ENCODE measurements around the gene FBXL14.

Gene FBXL14

GRCh38 chr12:1564067-1564466 is 30.3 kb downstream of the FBXL14 start (continued):
- no peak for TF ChIP-seq PRDM4 (tag by site-specific recombination; IDR thresholded peaks at IDR 0.05)
- no peak for TF ChIP-seq ZNF311 (tag by site-specific recombination; IDR thresholded peaks at IDR 0.05; ENCODE audit: borderline replicate concordance)
- TF ChIP-seq SP7 (tag by site-specific recombination; IDR thresholded peaks at IDR 0.05) = no peak
- no peak for TF ChIP-seq ZNF138 (tag by site-specific recombination; IDR thresholded peaks at IDR 0.05; ENCODE audit: borderline replicate concordance)
- no peak for TF ChIP-seq PRDM6 (tag by site-specific recombination; IDR thresholded peaks at IDR 0.05)
- no peak for TF ChIP-seq ZNF394 (tag by site-specific recombination; IDR thresholded peaks at IDR 0.05; ENCODE audit: borderline replicate concordance)
- TF ChIP-seq ZNF175 (tag by site-specific recombination; IDR thresholded peaks at IDR 0.05) = no peak
- no peak for TF ChIP-seq ZIC2 (tag by site-specific recombination; IDR thresholded peaks at IDR 0.05)
- no peak for TF ChIP-seq ZNF571 (tag by site-specific recombination; IDR thresholded peaks at IDR 0.05)
- no peak for TF ChIP-seq ZBTB17 (tag by site-specific recombination; IDR thresholded peaks at IDR 0.05)

- POLR2A ChIA-PET = no interaction called here
- CTCF ChIA-PET = interaction anchor here (0.7 to 2.2 kb wide), 3 partner anchors 20 to 445 kb away, joined by 4 to 9 read pairs (median 9); no protein-coding TSS in a partner anchor
- H3K4me1 ChIP-seq (ENCODE audit: control insufficient read depth, insufficient read depth, low read length) = no peaks in the 10 kb centered on the region
- H3K27ac ChIP-seq (ENCODE audit: extremely low read depth, low read depth, low read length) = no peak overlapping the region
- H3K4me3 ChIP-seq (ENCODE audit: low read depth, low read length) = no peak overlapping the region
- TF ChIP-seq ZBTB44 (tag by site-specific recombination; IDR thresholded peaks at IDR 0.05) (no peak), ZNF510 (tag by site-specific recombination; IDR thresholded peaks at IDR 0.05; ENCODE audit: insufficient replicate concordance) (no peak), ZNF157 (tag by site-specific recombination; IDR thresholded peaks at IDR 0.05) (no peak), GLIS1 (tag by site-specific recombination; IDR thresholded peaks at IDR 0.05) (no peak), ZNF398 (tag by site-specific recombination; IDR thresholded peaks at IDR 0.05) (no peak), ZNF549 (tag by site-specific recombination; IDR thresholded peaks at IDR 0.05) (no peak), ZNF768 (tag by site-specific recombination; IDR thresholded peaks at IDR 0.05) (no peak), ZNF138 (tag by site-specific recombination; IDR thresholded peaks at IDR 0.05; ENCODE audit: borderline replicate concordance) (no peak), MZF1 (tag by site-specific recombination; IDR thresholded peaks at IDR 0.05; ENCODE audit: borderline replicate concordance) (no peak), ZNF571 (tag by site-specific recombination; IDR thresholded peaks at IDR 0.05) (no peak), ZNF624 (tag by site-specific recombination; IDR thresholded peaks at IDR 0.05) (no peak)
- H3K36me3 ChIP-seq (ENCODE audit: control insufficient read depth in 2 of 2, insufficient read depth in 1 of 2, low read length in 2 of 2) = no peaks in the 10 kb centered on the region
- H3K9me3 ChIP-seq (ENCODE audit: control insufficient read depth, insufficient read depth, low read depth, low read length) = no peaks in the 10 kb centered on the region
Observed at GRCh38 chr12:1562813-1563407, 31.5 kb downstream of the FBXL14 start.
